Fibroblast of lung (primary cell): ENCODE measurements around the gene H6PD.

ENCODE experiments used
- EZH2 ChIP-seq: IDR thresholded peaks from 2 replicates; pipeline ENCODE4 v1.5.1; 2012; ENCODE audit warnings: low read length, control low read depth, mild to moderate bottlenecking; ENCODE audit errors: missing control alignments
- TF ChIP-seq, protein P1 (sequence below), 2 donors: IDR thresholded peaks in 1 of 2; conservative IDR thresholded peaks in 1 of 2; 1 replicate in 1 of 2; 2 replicates in 1 of 2; pipeline ENCODE4 v1.5.1; 2011 to 2012; ENCODE audit warnings: low read length in 2 of 2, control low read depth in 1 of 2, inconsistent platforms in 1 of 2, low read depth in 1 of 2, mild to moderate bottlenecking in 1 of 2

DNA sequence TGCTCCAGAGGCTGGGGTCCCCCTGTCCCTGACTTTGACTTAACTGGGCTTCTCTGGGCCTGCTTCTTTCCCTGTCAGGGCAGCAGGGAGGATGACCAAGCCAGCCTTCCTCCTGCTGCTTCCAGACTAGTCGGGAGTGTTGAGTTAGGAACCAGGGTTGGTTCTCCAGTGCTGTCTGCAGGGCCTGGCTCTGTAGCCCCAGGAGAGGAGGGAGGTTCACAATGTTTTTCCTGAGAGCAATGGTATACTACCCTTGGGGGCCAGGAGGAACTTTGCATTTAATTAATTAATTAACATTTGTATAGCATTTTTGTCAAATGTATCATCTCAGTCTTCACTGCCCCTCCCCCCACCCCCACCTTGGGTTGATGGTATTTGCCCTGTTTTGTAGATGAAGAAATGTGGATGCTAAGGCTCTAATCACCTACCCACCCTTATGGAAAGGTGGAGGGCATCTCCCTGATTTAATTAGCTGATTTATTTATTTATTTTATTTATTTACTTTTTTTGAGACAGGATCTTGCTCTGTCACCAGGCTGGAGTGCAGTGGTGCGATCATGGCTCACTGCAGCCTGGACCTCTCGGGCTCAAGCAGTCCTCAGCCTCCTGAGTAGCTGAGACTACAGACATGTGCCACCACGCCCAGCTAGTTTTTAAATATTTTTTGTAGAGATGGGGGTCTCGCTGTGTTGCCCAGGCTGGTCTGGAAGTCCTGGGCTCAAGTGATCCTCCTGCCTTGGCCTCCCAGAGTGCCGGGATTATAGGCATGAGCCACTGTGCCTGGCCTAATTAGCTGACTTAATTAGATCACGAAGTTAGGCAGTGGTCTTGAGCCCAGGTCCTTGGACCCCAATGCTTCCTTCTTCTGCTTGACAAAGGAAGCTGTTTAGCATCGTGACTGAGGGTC is 6.6 kb downstream of the H6PD start:
- TF ChIP-seq, protein P1, sequence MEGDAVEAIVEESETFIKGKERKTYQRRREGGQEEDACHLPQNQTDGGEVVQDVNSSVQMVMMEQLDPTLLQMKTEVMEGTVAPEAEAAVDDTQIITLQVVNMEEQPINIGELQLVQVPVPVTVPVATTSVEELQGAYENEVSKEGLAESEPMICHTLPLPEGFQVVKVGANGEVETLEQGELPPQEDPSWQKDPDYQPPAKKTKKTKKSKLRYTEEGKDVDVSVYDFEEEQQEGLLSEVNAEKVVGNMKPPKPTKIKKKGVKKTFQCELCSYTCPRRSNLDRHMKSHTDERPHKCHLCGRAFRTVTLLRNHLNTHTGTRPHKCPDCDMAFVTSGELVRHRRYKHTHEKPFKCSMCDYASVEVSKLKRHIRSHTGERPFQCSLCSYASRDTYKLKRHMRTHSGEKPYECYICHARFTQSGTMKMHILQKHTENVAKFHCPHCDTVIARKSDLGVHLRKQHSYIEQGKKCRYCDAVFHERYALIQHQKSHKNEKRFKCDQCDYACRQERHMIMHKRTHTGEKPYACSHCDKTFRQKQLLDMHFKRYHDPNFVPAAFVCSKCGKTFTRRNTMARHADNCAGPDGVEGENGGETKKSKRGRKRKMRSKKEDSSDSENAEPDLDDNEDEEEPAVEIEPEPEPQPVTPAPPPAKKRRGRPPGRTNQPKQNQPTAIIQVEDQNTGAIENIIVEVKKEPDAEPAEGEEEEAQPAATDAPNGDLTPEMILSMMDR (conservative IDR thresholded peaks at IDR 0.05 in 1 of 2, IDR thresholded peaks at IDR 0.05 in 1 of 2; ENCODE audit: low read depth in 1 of 2, low read length in 2 of 2), result no peak
- TF ChIP-seq EZH2, result no peak
